Right hindlimb (tissue), 1 donor: ENCODE data around the gene PIP4K2A.

ENCODE experiments used
- DNase-seq: peaks from one replicate; pipeline ENCODE4 v3.0.0-alpha.2; 2018

Gene PIP4K2A

GRCh38 chr10:22615819-22616499 lies 98.4 kb downstream of the PIP4K2A start:
- DNase-seq = no peak

- no peak for DNase-seq
Observed at GRCh38 chr10:22615101-22615500, 99.3 kb downstream of the PIP4K2A start.

- no peak for DNase-seq
Observed at GRCh38 chr10:22613011-22613410, 101.4 kb downstream of the PIP4K2A start.

GRCh38 chr10:22612318-22612717 lies 102.1 kb downstream of the PIP4K2A start:
- no peak for DNase-seq

- no peak for DNase-seq
Observed at GRCh38 chr10:22611425-22612115, 102.8 kb downstream of the PIP4K2A start.

- no peak for DNase-seq
Observed at GRCh38 chr10:22610610-22611009, 103.8 kb downstream of the PIP4K2A start.

- no peak for DNase-seq
Observed at GRCh38 chr10:22609719-22610465, 104.5 kb downstream of the PIP4K2A start.

GRCh38 chr10:22609251-22609650 lies 105.1 kb downstream of the PIP4K2A start:
- no peak for DNase-seq

- no peak for DNase-seq
Observed at GRCh38 chr10:22607261-22607660, 107.1 kb downstream of the PIP4K2A start.

GRCh38 chr10:22606164-22606614 lies 108.2 kb downstream of the PIP4K2A start:
- no peak for DNase-seq

GRCh38 chr10:22605168-22605567 lies 109.2 kb downstream of the PIP4K2A start:
- no peak for DNase-seq

- no peak for DNase-seq
Observed at GRCh38 chr10:22604344-22605126, 109.8 kb downstream of the PIP4K2A start.

GRCh38 chr10:22603581-22603980 lies 110.8 kb downstream of the PIP4K2A start:
- no peak for DNase-seq

GRCh38 chr10:22601618-22602017 lies 112.8 kb downstream of the PIP4K2A start:
- DNase-seq = no peak

- no peak for DNase-seq
Observed at GRCh38 chr10:22599636-22600228, 114.6 kb downstream of the PIP4K2A start.

- no peak for DNase-seq
Observed at GRCh38 chr10:22599048-22599561, 115.3 kb downstream of the PIP4K2A start.

GRCh38 chr10:22598478-22598877 lies 115.9 kb downstream of the PIP4K2A start:
- no peak for DNase-seq

- DNase-seq = no peak
Observed at GRCh38 chr10:22597138-22597537, 117.2 kb downstream of the PIP4K2A start.

GRCh38 chr10:22593636-22594198 lies 120.7 kb downstream of the PIP4K2A start:
- DNase-seq = no peak

GRCh38 chr10:22593026-22593425 lies 121.4 kb downstream of the PIP4K2A start:
- no peak for DNase-seq

GRCh38 chr10:22589851-22590514 lies 124.4 kb downstream of the PIP4K2A start:
- no peak for DNase-seq
